Measurements from ENCODE around the gene ARHGEF4. TPM values are rescaled to one million over a fixed set of nuclear protein-coding genes. Genes with fewer than 3 reads are reported as not detected.
"Not testable (repeated sequence)": the region's sequence is repeated elsewhere in the genome, so short reads cannot be mapped to it uniquely, and the experiment has no call there.

The ARHGEF4 gene
- total RNA-seq, 4 donors from 2014 or later: 52.8 to 82.4 (median 73.3) TPM

DNA sequence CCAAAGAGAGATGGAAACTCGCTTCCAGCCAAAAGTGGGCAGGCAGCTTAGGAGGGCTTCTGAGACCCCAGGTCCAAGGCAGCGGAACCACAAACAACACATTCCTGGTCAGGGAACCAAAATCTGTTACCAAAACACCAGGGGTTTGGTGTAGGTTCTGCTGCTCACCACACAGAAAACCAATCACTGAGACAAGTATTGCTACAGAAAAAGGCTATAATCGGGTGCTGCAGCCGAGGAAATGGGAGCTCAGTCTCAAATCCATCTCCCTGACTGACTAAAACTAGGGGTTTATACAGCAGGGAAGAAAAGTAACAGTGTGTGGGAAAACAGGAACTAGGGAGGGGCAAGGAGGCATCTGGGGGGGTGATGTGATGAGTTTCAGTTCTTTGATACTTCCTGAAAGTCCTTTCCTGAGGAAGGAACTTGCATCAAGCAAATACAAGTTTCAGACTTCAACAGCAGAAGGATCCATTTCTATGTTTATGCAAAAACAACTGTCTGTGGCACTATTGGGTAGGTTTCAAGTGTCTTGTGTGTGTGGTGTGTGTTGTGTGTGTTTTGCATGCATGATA, 148.6 kb downstream of the ARHGEF4 start:
- Histone ChIP-seq H3K4me1 (no peaks in the 10 kb centered on the region), H3K4me3 (no peak overlapping the region), H3K27me3 (no peaks in the 10 kb centered on the region), H3K9me3 (no peaks in the 10 kb centered on the region), H3K27ac (no peak overlapping the region), H3K36me3 (no peaks in the 10 kb centered on the region)
- TF ChIP-seq, protein P1, sequence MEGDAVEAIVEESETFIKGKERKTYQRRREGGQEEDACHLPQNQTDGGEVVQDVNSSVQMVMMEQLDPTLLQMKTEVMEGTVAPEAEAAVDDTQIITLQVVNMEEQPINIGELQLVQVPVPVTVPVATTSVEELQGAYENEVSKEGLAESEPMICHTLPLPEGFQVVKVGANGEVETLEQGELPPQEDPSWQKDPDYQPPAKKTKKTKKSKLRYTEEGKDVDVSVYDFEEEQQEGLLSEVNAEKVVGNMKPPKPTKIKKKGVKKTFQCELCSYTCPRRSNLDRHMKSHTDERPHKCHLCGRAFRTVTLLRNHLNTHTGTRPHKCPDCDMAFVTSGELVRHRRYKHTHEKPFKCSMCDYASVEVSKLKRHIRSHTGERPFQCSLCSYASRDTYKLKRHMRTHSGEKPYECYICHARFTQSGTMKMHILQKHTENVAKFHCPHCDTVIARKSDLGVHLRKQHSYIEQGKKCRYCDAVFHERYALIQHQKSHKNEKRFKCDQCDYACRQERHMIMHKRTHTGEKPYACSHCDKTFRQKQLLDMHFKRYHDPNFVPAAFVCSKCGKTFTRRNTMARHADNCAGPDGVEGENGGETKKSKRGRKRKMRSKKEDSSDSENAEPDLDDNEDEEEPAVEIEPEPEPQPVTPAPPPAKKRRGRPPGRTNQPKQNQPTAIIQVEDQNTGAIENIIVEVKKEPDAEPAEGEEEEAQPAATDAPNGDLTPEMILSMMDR (IDR thresholded peaks at IDR 0.05): no peak
- TF ChIP-seq POLR2A (IDR thresholded peaks at IDR 0.05): no peak
- WGBS, 2 donors: 81% methylated on average over 4 of the region's 4 CpGs; no CpG with 5 or more reads in 1 of the 2 donors
- intact Hi-C loops (cut with DNase I): no loop called here
- DNase-seq: no peak

DNA sequence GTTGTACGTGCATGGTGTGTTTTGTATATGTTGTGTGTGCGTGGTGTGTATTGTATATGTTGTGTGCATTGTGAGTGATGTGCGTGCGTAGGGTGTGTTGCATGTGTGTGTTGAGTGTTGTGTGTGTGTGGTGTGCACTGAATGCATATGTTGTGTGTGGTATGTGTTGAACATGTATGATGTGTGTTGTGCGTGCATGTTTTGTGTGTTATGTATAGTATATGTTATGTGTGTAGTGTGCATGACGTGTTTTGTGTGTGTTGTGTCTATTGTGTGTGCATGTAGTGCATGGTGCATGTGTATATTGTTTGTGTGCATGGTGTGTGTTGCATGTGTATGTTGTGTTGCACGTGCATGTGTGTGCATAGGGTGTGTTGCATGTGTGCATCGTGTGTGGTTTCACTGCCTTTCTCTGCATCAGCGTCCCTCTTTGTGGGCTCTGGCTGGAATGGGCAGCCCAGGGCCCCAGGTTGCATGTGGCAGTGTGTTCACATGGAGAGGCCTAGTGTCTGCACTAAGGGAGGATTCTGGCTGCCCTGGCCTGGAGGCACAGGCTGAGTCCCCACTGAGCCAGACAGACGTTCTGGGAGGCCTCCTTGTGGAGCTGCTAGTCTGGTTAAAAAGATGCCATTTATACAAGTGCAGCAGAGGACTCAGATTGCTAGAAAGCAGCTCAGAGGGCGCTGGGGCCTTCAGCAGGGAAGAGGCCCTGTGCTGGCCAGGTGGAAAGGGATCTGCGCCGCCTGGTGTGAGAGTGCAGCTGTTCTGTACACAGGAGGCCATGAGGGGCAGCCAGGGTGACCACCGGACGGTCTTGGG, 149.3 kb downstream of the ARHGEF4 start:
- Histone ChIP-seq H3K27me3 (no peaks in the 10 kb centered on the region), H3K36me3 (no peaks in the 10 kb centered on the region), H3K4me1 (no peaks in the 10 kb centered on the region), H3K4me3 (no peak overlapping the region), H3K27ac (no peak overlapping the region), H3K9me3 (no peaks in the 10 kb centered on the region)
- intact Hi-C loops (cut with DNase I): no loop called here
- TF ChIP-seq POLR2A (IDR thresholded peaks at IDR 0.05): no peak
- TF ChIP-seq, protein P1 (IDR thresholded peaks at IDR 0.05): no peak
- no peak for DNase-seq
- WGBS, 2 donors: 88 to 96% methylated on average over 10 to 15 of the region's 15 CpGs

DNA sequence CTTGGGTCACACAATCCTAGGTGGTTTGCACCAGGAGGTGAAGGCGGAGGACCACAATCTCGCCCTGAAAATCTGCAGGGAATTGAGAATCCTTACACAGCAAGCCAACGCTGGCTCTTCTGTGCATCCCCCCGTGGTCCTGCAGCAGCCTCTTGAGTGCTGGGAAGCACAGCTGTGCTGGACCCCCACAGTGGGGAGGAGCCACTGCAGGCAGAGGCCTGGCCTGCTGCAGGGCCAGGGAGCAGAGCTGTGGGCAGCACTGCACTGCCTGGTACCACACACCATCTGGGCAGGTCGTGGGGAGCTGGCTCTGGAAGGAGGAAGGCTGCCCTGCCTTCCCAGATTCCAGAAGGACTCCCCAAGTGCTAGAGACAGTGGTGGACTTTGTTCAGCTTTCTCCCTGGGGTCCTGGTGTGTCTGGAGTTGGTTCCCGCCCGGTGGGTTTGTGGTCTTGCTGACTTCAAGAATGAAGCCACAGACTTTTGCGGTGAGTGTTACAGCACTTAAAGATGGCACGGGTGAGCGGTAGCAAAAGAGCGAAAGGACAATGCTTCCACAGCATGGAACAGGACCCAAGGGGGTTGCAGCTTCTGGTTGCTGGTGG, 150.3 kb downstream of the ARHGEF4 start:
- DNase-seq: no peak
- Histone ChIP-seq H3K27ac (no peak overlapping the region), H3K27me3 (no peaks in the 10 kb centered on the region), H3K36me3 (peaks cover 0 to 7% (median 0%) of the 10 kb centered on the region in 3 donors), H3K9me3 (no peaks in the 10 kb centered on the region), H3K4me3 (no peak overlapping the region), H3K4me1 (no peaks in the 10 kb centered on the region)
- 85 to 96% methylated on average over 6 of the region's 11 CpGs for WGBS, 2 donors
- TF ChIP-seq, protein P1 (IDR thresholded peaks at IDR 0.05): no peak
- TF ChIP-seq POLR2A (IDR thresholded peaks at IDR 0.05): no peak
- intact Hi-C loops (cut with DNase I): no loop called here

DNA sequence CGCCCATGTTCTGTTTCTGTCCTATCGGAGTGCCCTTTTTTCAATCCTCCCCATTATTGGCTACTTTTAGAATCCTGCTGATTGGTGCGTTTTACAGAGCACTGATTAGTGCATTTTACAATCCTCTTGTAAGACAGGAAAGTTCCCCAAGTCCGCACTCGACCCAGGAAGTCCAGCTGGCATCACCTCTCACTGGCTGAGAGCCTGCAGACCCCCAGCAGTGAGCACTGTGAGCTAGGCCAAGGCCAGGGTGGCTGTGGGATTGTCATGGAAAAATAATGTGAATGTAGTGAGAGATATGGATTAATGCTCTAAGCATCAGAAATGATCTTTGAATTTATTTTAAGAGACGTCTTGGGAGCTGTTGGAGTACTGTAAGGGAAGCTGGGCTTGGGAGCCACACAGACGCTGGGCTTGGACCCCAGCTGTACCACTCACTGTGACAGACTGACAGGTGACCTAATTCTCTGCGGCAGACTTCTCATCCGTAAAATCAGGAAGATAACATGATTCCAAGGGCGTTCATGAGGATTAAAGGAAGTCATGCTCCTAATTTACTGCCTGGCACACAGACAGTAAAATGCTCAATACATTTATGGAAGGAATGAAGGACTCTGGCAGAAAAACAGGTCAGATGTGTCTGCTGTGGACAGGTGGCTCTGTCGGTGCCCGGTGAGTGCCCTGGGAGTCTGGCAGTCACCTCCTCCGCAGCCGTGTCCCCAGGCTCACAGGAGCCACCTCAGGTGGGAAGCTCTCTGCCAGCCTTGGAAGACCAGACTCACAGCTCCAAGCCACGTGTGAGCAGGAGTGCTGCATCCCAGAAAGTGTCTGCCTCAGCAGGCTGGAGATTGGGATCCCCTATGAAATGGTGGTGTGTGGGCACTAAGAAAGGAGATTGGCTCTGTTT, 151.1 kb downstream of the ARHGEF4 start:
- Histone ChIP-seq H3K36me3 (peaks cover 0 to 12% (median 0%) of the 10 kb centered on the region in 3 donors), H3K27me3 (no peaks in the 10 kb centered on the region), H3K9me3 (no peaks in the 10 kb centered on the region), H3K4me3 (no peak overlapping the region), H3K4me1 (no peaks in the 10 kb centered on the region), H3K27ac (no peak overlapping the region)
- DNase-seq: no peak
- 74% methylated on average over 11 to 14 of the region's 15 CpGs for WGBS, 2 donors
- intact Hi-C loops (cut with DNase I): no loop called here
- TF ChIP-seq POLR2A (IDR thresholded peaks at IDR 0.05): no peak
- TF ChIP-seq, protein P1 (IDR thresholded peaks at IDR 0.05): no peak

DNA sequence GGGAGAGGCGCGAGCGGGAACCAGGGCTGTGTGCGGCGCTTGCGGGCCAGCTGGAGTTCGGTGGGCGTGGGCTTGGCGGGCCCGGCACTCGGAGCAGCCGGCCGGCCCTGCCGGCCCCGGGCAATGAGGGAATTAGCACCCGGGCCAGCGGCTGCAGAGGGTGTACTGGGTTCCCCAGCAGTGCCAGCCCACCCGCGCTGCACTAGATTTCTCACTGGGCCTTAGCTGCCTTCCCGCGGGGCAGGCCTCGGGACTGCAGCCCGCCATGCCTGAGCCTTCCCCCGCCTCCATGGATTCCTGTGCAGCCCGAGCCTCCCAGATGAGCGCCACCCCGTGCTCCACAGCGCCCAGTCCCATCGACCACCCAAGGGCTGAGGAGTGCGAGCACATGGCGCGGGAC, 154.7 kb downstream of the ARHGEF4 start:
- no CpG with 5 or more reads among the region's 32 CpGs for WGBS, 2 donors
- DNase-seq; H3K27ac ChIP-seq; H3K4me1 ChIP-seq; H3K4me3 ChIP-seq; H3K9me3 ChIP-seq; H3K27me3 ChIP-seq; intact Hi-C loops (cut with DNase I): not testable (repeated sequence)
- peaks cover 0 to 14% (median 0%) of the 10 kb centered on the region in 3 donors for H3K36me3 ChIP-seq

DNA sequence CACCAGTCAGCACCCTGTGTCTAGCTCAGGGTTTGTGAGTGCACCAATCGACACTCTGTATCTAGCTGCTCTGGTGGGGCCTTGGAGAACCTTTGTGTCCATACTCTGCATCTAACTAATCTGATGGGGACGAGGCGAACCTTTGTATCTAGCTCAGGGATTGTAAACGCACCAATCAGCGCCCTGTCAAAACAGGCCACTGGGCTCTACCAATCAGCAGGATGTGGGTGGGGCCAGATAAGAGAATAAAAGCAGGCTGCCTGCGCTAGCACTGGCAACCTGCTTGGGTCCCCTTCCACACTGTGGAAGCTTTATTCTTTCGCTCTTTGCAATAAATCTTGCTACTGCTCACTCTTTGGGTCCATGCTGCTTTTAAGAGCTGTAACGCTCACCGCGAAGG, 155.3 kb downstream of the ARHGEF4 start:
- peaks cover 0 to 14% (median 0%) of the 10 kb centered on the region in 3 donors for H3K36me3 ChIP-seq
- H3K4me1 ChIP-seq; H3K27me3 ChIP-seq; H3K27ac ChIP-seq; DNase-seq; H3K4me3 ChIP-seq; H3K9me3 ChIP-seq; intact Hi-C loops (cut with DNase I): not testable (repeated sequence)
- WGBS, 2 donors: 94 to 100% methylated on average over 2 to 6 of the region's 10 CpGs

Measured in esophagus squamous epithelium (tissue), 5 donors.